GM12801 (cell line): Measurements from ENCODE around the gene DCDC2C.

Source experiments
- TF ChIP-seq, protein P1 (sequence below): IDR thresholded peaks from one replicate; pipeline ENCODE4 v1.5.1; 2011; ENCODE audit warnings: control low read depth; ENCODE audit not compliant: insufficient read length; ENCODE audit errors: extremely low read depth

DCDC2C gene

DNA sequence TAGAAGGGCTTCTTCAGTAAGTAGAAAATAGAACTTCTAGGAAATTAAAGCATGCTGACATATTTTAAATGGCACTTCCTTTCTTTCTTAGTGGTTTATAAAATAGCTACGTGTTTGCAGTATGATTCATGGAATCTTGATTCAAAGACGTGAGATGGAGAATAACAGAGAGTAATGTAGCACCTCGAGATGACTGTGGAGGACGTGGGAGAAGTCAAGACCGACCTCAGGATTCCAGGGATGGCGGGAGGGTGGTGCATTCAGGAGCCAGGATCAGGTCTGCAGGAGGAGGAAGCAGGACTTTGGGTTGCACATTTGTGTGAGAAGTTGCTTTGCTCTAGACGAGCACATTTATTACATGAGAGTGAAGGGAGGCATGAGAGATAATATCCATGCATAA, 56.0 kb downstream of the DCDC2C start:
- TF ChIP-seq, protein P1, sequence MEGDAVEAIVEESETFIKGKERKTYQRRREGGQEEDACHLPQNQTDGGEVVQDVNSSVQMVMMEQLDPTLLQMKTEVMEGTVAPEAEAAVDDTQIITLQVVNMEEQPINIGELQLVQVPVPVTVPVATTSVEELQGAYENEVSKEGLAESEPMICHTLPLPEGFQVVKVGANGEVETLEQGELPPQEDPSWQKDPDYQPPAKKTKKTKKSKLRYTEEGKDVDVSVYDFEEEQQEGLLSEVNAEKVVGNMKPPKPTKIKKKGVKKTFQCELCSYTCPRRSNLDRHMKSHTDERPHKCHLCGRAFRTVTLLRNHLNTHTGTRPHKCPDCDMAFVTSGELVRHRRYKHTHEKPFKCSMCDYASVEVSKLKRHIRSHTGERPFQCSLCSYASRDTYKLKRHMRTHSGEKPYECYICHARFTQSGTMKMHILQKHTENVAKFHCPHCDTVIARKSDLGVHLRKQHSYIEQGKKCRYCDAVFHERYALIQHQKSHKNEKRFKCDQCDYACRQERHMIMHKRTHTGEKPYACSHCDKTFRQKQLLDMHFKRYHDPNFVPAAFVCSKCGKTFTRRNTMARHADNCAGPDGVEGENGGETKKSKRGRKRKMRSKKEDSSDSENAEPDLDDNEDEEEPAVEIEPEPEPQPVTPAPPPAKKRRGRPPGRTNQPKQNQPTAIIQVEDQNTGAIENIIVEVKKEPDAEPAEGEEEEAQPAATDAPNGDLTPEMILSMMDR = no peak

DNA sequence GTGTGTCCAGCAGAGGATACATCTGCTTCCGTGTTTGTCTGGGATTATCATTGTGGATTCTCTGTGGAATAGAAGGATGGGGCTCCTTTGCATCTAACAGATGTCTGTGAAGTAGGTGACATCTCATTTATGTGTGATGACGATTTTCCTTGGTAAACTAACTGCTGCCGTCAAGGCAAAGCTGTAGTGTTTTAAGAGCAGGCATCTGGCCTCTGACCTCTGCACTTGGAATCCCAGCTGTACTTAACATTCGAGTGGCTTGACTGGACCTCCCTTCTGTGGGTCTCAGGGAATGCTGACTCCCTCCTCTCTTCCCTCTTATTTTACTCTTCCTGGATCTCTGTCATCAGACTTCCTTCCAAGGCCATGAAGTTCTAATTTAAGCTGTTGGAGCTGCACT, 56.4 kb downstream of the DCDC2C start:
- TF ChIP-seq, protein P1 = no peak

DNA sequence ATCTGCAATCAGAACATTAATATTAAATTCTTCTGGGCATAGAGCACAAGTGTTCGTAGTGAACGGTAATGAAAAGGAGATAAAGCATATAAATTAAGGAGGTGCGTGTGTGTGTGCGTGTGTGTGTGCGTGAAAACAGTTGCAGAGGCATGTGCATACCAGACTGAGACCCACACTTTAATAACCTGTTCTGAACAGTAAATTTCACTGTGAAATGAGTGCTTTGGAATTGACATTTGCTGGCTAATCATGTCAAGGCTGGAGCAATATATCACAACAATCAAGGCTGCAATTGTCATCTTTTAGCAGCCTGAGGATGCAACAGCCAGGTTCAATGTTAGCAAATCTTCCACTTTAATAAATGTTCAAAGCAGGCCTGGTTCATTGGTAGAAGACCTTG, 57.9 kb downstream of the DCDC2C start:
- TF ChIP-seq, protein P1 = no peak

DNA sequence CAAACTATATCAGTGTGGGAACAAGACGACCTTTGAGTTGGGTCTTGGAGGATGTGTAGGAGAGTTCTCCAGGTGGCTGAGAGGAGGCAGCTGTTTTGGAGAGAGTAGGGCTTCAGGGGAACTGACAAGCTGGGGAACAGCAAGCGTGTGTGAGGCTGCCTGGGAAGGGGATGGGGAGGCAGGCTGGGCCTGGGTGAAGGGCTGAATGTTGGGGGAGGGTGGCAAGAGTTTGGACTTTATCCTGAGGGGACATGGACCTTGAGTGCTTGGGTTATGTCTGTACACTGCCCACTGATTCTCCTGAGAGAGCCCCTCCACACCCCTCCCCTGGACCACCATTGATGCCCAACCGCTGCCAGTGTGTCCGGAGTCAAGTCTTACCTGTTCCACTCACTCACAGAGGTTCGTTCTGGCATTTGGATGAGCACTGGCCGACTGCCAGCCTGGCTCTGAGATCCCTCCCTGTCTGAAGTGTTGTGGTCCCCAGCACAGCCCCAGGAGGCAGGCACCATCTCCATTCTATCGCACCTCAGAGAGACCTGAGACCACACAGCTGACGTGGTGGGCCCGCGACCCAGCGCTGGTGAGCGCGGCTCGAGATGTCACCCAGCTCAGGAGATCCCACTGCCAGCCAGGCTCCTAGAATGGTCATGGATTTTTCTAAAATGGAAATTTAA, 59.5 kb downstream of the DCDC2C start:
- TF ChIP-seq, protein P1 = no peak

DNA sequence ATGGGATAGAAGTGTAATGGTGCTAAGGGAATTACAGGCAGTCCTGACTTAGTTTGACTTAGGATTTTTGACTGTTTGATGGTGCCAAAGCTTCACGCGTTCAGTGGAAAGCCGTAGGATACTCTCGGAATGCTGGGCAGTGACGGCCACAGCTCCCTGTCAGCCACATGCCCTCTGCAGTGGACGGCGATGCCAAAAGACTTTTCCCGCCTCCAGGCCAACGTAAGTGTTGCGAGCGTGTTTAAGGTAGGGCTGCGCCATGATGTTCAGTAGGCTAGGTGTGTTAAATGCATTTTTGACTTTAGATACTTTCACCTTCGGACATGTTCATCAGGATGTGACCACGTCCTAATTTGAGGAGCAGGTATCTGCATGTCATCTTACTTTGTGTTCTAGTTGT, 63.4 kb downstream of the DCDC2C start:
- TF ChIP-seq, protein P1 = no peak

DNA sequence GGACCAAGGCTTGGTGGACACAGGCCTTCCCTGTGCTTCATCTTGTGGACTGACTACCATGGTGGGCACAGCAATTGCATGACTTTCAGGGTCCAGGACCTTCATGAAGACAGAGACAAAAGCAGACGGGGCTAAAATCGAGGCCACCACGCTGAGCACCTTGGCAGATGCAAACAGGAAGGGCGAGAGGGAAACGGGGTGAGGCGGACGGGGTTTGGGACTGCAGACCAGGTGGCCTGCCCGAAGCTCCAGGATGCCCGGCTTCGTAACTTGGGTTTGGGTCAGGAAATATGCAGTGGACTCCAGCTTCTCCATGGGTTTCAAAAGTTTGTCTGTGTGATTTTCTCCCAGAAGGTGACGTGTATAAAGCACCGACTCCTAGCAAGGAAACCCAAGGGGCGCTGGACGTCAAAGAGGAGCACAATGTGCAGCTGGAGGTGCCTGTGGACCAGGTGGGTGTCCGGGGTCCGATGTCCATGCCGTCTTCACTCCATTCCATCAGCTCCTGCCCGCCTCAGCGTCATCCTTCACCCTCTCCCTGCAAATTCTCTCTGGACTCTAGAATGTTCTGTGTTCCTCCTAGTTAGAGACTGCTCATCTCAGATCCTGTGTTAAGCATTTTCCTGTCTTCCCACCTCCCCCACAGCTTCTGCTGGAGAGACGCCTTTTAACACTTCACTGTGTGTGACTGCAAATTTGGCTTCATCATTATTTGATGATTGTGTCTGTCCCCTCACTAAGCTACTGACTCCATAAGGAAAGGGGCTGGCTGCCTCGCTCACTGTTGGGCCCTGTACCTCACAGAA, 65.8 kb downstream of the DCDC2C start:
- TF ChIP-seq, protein P1 = no peak

DNA sequence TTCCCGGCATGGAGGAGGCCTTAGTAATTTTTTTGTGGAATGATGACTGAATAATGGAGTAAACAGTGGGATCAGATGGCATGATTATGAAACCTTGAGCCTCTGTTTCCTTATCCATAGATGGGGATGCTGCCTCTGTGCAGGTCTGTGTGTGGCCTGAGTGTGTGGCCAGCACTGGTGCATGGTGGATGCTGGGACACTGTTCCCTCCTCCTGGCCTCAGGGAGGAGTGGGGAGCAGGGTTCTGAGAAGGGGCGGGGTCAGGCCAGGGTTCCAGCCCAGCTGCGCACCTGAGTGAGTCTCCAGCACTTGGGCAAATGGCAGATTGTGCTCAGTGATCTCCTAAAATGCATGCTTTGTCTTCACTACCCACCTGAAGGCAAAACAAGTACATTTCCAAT, 66.4 kb downstream of the DCDC2C start:
- TF ChIP-seq, protein P1 = no peak
